ENCODE measurements around the gene ARHGAP12.

ARHGAP12 gene

DNA sequence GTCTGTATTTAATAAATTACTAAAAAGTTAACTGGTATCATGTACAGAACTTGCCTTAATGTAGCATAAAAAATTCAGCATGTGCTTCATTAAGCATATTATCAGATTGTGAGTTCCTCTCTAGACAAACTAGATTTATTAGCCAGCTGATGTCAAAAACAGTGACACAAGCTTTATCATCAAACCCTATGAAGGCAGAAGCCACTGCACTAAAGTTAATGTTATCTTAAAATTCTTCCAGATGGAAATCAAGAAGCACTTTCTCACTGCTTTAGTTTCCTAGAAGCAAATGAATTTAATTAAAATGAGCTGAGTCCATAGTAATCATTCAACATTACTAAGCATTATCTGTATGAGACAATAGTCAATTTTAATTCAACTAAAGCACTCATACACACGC, 96.4 kb downstream of the ARHGAP12 start:
- TF ChIP-seq EZH2phosphoT487 (IDR thresholded peaks at IDR 0.05; ENCODE audit: borderline replicate concordance, low read length) = no peak
- TF ChIP-seq, protein P1, sequence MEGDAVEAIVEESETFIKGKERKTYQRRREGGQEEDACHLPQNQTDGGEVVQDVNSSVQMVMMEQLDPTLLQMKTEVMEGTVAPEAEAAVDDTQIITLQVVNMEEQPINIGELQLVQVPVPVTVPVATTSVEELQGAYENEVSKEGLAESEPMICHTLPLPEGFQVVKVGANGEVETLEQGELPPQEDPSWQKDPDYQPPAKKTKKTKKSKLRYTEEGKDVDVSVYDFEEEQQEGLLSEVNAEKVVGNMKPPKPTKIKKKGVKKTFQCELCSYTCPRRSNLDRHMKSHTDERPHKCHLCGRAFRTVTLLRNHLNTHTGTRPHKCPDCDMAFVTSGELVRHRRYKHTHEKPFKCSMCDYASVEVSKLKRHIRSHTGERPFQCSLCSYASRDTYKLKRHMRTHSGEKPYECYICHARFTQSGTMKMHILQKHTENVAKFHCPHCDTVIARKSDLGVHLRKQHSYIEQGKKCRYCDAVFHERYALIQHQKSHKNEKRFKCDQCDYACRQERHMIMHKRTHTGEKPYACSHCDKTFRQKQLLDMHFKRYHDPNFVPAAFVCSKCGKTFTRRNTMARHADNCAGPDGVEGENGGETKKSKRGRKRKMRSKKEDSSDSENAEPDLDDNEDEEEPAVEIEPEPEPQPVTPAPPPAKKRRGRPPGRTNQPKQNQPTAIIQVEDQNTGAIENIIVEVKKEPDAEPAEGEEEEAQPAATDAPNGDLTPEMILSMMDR (IDR thresholded peaks at IDR 0.05; ENCODE audit: low read depth, low read length, poor library complexity, severe bottlenecking) = no peak
- Histone ChIP-seq H3K27me3 (ENCODE audit: control insufficient read depth, low read length) (no peaks in the 10 kb centered on the region), H3K27ac (ENCODE audit: low read depth, low read length) (no peak overlapping the region), H3F3A (ENCODE audit: control insufficient read depth, insufficient read depth) (no peaks in the 10 kb centered on the region), H4K20me1 (ENCODE audit: control insufficient read depth, insufficient read depth, low read depth, low read length) (no peaks in the 10 kb centered on the region), H3K4me1 (ENCODE audit: control insufficient read depth, low read length) (no peaks in the 10 kb centered on the region), H3K36me3 (ENCODE audit: control insufficient read depth, low read length) (peaks cover 3% of the 10 kb centered on the region; the same call in 1 of the 2 replicates), H3K9me2 (replicated peaks; ENCODE audit: control insufficient read depth, low read length) (no peaks in the 10 kb centered on the region), H3K4me3 (ENCODE audit: low read length) (no peak overlapping the region), H3K79me2 (ENCODE audit: control insufficient read depth, low read length) (no peaks in the 10 kb centered on the region), H3K9me3 (ENCODE audit: control insufficient read depth, insufficient read depth, low read length) (no peaks in the 10 kb centered on the region), H3K4me2 (ENCODE audit: low read length) (no peak overlapping the region)

GRCh38 chr10:31830887-31831286, 97.7 kb downstream of the ARHGAP12 start:
- Histone ChIP-seq H3K27ac (ENCODE audit: low read depth, low read length) (no peak overlapping the region), H3K9me3 (ENCODE audit: control insufficient read depth, insufficient read depth, low read length) (no peaks in the 10 kb centered on the region), H3K4me2 (ENCODE audit: low read length) (no peak overlapping the region), H3K79me2 (ENCODE audit: control insufficient read depth, low read length) (no peaks in the 10 kb centered on the region), H3K4me3 (ENCODE audit: low read length) (no peak overlapping the region), H4K20me1 (ENCODE audit: control insufficient read depth, insufficient read depth, low read depth, low read length) (no peaks in the 10 kb centered on the region), H3K27me3 (ENCODE audit: control insufficient read depth, low read length) (no peaks in the 10 kb centered on the region), H3F3A (ENCODE audit: control insufficient read depth, insufficient read depth) (no peaks in the 10 kb centered on the region), H3K9me2 (replicated peaks; ENCODE audit: control insufficient read depth, low read length) (no peaks in the 10 kb centered on the region), H3K36me3 (ENCODE audit: control insufficient read depth, low read length) (no peaks in the 10 kb centered on the region), H3K4me1 (ENCODE audit: control insufficient read depth, low read length) (no peaks in the 10 kb centered on the region)
- no peak for TF ChIP-seq EZH2phosphoT487 (IDR thresholded peaks at IDR 0.05; ENCODE audit: borderline replicate concordance, low read length)
- TF ChIP-seq, protein P1 (IDR thresholded peaks at IDR 0.05; ENCODE audit: low read depth, low read length, poor library complexity, severe bottlenecking) = no peak

DNA sequence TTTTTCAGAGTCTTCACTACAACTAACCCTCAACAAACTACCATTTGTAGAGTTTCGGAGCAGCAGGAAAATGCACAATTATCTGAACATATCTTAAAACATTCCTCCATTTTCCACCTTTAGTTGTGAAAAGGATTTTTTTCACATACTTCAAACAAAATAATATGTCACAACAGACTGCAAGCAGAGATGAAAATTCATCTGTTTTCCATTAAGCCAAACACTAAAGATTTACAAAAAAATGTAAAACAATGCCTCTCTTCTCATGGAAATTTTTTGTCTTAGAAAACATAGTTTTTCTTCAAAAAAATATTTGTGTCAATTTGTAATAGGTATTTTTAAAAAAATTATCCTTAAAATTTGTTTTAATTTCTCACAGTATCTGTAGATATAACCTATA, 98.9 kb downstream of the ARHGAP12 start:
- Histone ChIP-seq H3K27me3 (ENCODE audit: control insufficient read depth, low read length) (no peaks in the 10 kb centered on the region), H3K4me2 (ENCODE audit: low read length) (no peak overlapping the region), H3K79me2 (ENCODE audit: control insufficient read depth, low read length) (no peaks in the 10 kb centered on the region), H3K9me3 (ENCODE audit: control insufficient read depth, insufficient read depth, low read length) (no peaks in the 10 kb centered on the region), H3K4me3 (ENCODE audit: low read length) (no peak overlapping the region), H3F3A (ENCODE audit: control insufficient read depth, insufficient read depth) (no peaks in the 10 kb centered on the region), H3K4me1 (ENCODE audit: control insufficient read depth, low read length) (no peaks in the 10 kb centered on the region), H4K20me1 (ENCODE audit: control insufficient read depth, insufficient read depth, low read depth, low read length) (no peaks in the 10 kb centered on the region), H3K27ac (ENCODE audit: low read depth, low read length) (no peak overlapping the region), H3K9me2 (replicated peaks; ENCODE audit: control insufficient read depth, low read length) (no peaks in the 10 kb centered on the region), H3K36me3 (ENCODE audit: control insufficient read depth, low read length) (no peaks in the 10 kb centered on the region)
- TF ChIP-seq, protein P1 (IDR thresholded peaks at IDR 0.05; ENCODE audit: low read depth, low read length, poor library complexity, severe bottlenecking) = no peak
- no peak for TF ChIP-seq EZH2phosphoT487 (IDR thresholded peaks at IDR 0.05; ENCODE audit: borderline replicate concordance, low read length)

DNA sequence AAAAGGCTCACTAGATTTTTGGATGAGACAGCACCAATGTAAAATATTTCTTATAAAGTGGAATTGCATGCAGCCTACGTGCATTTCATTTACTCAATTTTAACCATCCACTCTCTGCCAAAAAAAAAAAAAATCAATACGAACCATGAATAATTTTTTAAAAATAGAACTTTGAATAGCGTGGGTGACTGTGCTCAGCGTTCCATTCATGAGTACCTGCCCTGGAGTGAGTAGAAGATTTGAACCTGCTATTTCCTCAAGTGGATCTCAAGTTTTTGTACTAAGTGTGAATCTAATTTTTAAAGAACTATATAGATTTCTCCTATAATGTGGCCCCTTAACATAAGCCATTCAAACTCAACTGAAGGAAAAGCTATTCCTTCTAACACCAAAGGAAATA, 105.3 kb downstream of the ARHGAP12 start:
- Histone ChIP-seq H3K36me3 (ENCODE audit: control insufficient read depth, low read length) (no peaks in the 10 kb centered on the region), H3K4me2 (ENCODE audit: low read length) (no peak overlapping the region), H3K27me3 (ENCODE audit: control insufficient read depth, low read length) (no peaks in the 10 kb centered on the region), H3K9me2 (replicated peaks; ENCODE audit: control insufficient read depth, low read length) (no peaks in the 10 kb centered on the region), H3K79me2 (ENCODE audit: control insufficient read depth, low read length) (no peaks in the 10 kb centered on the region), H3K4me1 (ENCODE audit: control insufficient read depth, low read length) (no peaks in the 10 kb centered on the region), H4K20me1 (ENCODE audit: control insufficient read depth, insufficient read depth, low read depth, low read length) (no peaks in the 10 kb centered on the region), H3K9me3 (ENCODE audit: control insufficient read depth, insufficient read depth, low read length) (no peaks in the 10 kb centered on the region), H3K4me3 (ENCODE audit: low read length) (no peak overlapping the region), H3F3A (ENCODE audit: control insufficient read depth, insufficient read depth) (no peaks in the 10 kb centered on the region), H3K27ac (ENCODE audit: low read depth, low read length) (no peak overlapping the region)
- TF ChIP-seq EZH2phosphoT487 (IDR thresholded peaks at IDR 0.05; ENCODE audit: borderline replicate concordance, low read length) = no peak
- TF ChIP-seq, protein P1 (IDR thresholded peaks at IDR 0.05; ENCODE audit: low read depth, low read length, poor library complexity, severe bottlenecking) = no peak
